Measurements from ENCODE around the gene POU2AF1. TPM values are rescaled to one million over a fixed set of nuclear protein-coding genes. Genes with fewer than 3 reads are reported as not detected.

Gene POU2AF1
- total and polyA plus RNA-seq, 2 donors (not counting 1 experiment from before 2014, with no cell fraction given): 0.17 TPM; not detected in 1

GRCh38 chr11:111407652-111408051, 28.6 kb upstream of the POU2AF1 start:
- H3K79me2 ChIP-seq (ENCODE audit: control insufficient read depth, insufficient read depth, low read length): no peaks in the 10 kb centered on the region
- H3K9me3 ChIP-seq (ENCODE audit: control insufficient read depth, insufficient read depth, low read depth, low read length): no peaks in the 10 kb centered on the region
- no peaks in the 10 kb centered on the region for H3K36me3 ChIP-seq (ENCODE audit: control insufficient read depth, insufficient read depth, low read length)
- no peaks in the 10 kb centered on the region for H3K4me1 ChIP-seq (ENCODE audit: control insufficient read depth, extremely low read depth, insufficient read depth, low read length)
- no peak overlapping the region for H3K9ac ChIP-seq (ENCODE audit: insufficient read depth, low read length)
- no peak for DNase-seq (ENCODE audit: low read depth in 2 of 2)
- peaks cover 8% of the 10 kb centered on the region for H3K27me3 ChIP-seq (ENCODE audit: control insufficient read depth, insufficient read depth, low read length)
- no peaks in the 10 kb centered on the region for H4K20me1 ChIP-seq (ENCODE audit: control insufficient read depth, extremely low read depth, insufficient read depth, low read length)
- no peak overlapping the region for H3K27ac ChIP-seq (ENCODE audit: insufficient read depth, low read length)
- no peak overlapping the region for H3K4me3 ChIP-seq (replicated peaks in 1 of 4; ENCODE audit: control extremely low read depth in 1 of 4, insufficient read depth in 1 of 4, low read depth in 3 of 4, low read length in 4 of 4)
- H2AFZ ChIP-seq (ENCODE audit: low read length): no peak overlapping the region
- TF ChIP-seq EZH2 (IDR thresholded peaks at IDR 0.05; ENCODE audit: low read length, missing control alignments) (no peak), CTCF (conservative IDR thresholded peaks at IDR 0.05 in 1 of 2, IDR thresholded peaks at IDR 0.05 in 1 of 2; ENCODE audit: low read depth in 1 of 2, low read length in 2 of 2) (no peak)
- H3K4me2 ChIP-seq (ENCODE audit: extremely low read depth, insufficient read depth, low read length): no peak overlapping the region

DNA sequence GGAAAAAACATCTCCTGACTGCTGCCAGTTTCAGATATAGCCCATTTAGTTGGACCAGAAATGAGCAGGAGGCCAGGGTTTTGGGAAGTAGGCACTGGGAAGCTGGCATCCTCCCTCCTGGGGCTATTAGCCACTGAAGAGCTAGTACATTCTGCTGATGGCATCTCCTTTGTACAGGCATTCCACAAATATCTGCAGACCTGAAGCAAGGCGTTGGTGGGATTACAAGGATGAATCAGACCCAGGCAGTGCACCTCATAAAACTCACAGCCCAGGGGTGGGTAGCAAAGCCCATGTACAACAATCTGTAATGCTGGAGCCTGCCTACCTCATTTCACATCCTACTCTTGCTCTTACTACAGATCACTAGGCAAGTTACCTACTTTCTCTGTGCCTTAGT, 27.5 kb upstream of the POU2AF1 start:
- H2AFZ ChIP-seq (ENCODE audit: low read length): no peak overlapping the region
- H3K27me3 ChIP-seq (ENCODE audit: control insufficient read depth, insufficient read depth, low read length): peaks cover 8% of the 10 kb centered on the region
- H4K20me1 ChIP-seq (ENCODE audit: control insufficient read depth, extremely low read depth, insufficient read depth, low read length): no peaks in the 10 kb centered on the region
- peak in 1 of 2 donors; percentile 26 for DNase-seq (ENCODE audit: low read depth in 2 of 2)
- H3K79me2 ChIP-seq (ENCODE audit: control insufficient read depth, insufficient read depth, low read length): no peaks in the 10 kb centered on the region
- no peak overlapping the region for H3K9ac ChIP-seq (ENCODE audit: insufficient read depth, low read length)
- no peak overlapping the region for H3K4me3 ChIP-seq (replicated peaks in 1 of 4; ENCODE audit: control extremely low read depth in 1 of 4, insufficient read depth in 1 of 4, low read depth in 3 of 4, low read length in 4 of 4)
- no peaks in the 10 kb centered on the region for H3K36me3 ChIP-seq (ENCODE audit: control insufficient read depth, insufficient read depth, low read length)
- no peak overlapping the region for H3K27ac ChIP-seq (ENCODE audit: insufficient read depth, low read length)
- H3K4me2 ChIP-seq (ENCODE audit: extremely low read depth, insufficient read depth, low read length): no peak overlapping the region
- TF ChIP-seq EZH2 (IDR thresholded peaks at IDR 0.05; ENCODE audit: low read length, missing control alignments): no peak
- TF ChIP-seq CTCF (conservative IDR thresholded peaks at IDR 0.05 in 1 of 2, IDR thresholded peaks at IDR 0.05 in 1 of 2; ENCODE audit: low read depth in 1 of 2, low read length in 2 of 2): no peak
- H3K4me1 ChIP-seq (ENCODE audit: control insufficient read depth, extremely low read depth, insufficient read depth, low read length): no peaks in the 10 kb centered on the region
- H3K9me3 ChIP-seq (ENCODE audit: control insufficient read depth, insufficient read depth, low read depth, low read length): no peaks in the 10 kb centered on the region

- Histone ChIP-seq H3K9me3 (ENCODE audit: control insufficient read depth, insufficient read depth, low read depth, low read length) (no peaks in the 10 kb centered on the region), H3K27ac (ENCODE audit: insufficient read depth, low read length) (no peak overlapping the region), H4K20me1 (ENCODE audit: control insufficient read depth, extremely low read depth, insufficient read depth, low read length) (no peaks in the 10 kb centered on the region), H3K36me3 (ENCODE audit: control insufficient read depth, insufficient read depth, low read length) (no peaks in the 10 kb centered on the region), H3K79me2 (ENCODE audit: control insufficient read depth, insufficient read depth, low read length) (no peaks in the 10 kb centered on the region), H3K27me3 (ENCODE audit: control insufficient read depth, insufficient read depth, low read length) (peaks cover 7% of the 10 kb centered on the region), H3K4me1 (ENCODE audit: control insufficient read depth, extremely low read depth, insufficient read depth, low read length) (no peaks in the 10 kb centered on the region), H3K4me2 (ENCODE audit: extremely low read depth, insufficient read depth, low read length) (no peak overlapping the region), H3K9ac (ENCODE audit: insufficient read depth, low read length) (no peak overlapping the region), H2AFZ (ENCODE audit: low read length) (no peak overlapping the region), H3K4me3 (replicated peaks in 1 of 4; ENCODE audit: control extremely low read depth in 1 of 4, insufficient read depth in 1 of 4, low read depth in 3 of 4, low read length in 4 of 4) (no peak overlapping the region)
- no peak for TF ChIP-seq CTCF (conservative IDR thresholded peaks at IDR 0.05 in 1 of 2, IDR thresholded peaks at IDR 0.05 in 1 of 2; ENCODE audit: low read depth in 1 of 2, low read length in 2 of 2)
- TF ChIP-seq EZH2 (IDR thresholded peaks at IDR 0.05; ENCODE audit: low read length, missing control alignments): no peak
- DNase-seq (ENCODE audit: low read depth in 2 of 2): no peak
Measured at GRCh38 chr11:111406091-111406490, 27.0 kb upstream of the POU2AF1 start.
